PC-9 (cell line): Measurements from ENCODE around the gene JOSD2. TPM values are rescaled to one million over a fixed set of nuclear protein-coding genes. Genes with fewer than 3 reads are reported as not detected.

Experiments
- BruUV-seq: library from RNA; stranded (reverse); fragments of 400-500 nt; replicated peaks from 2 replicates; lab custom pipeline; 2021; lab: Mats Ljungman, UMichigan
- CTCF ChIA-PET: fragments of 300-600 bp; sonication (Branson Sonifier 250); formaldehyde crosslinking; loops from one replicate; lab custom pipeline; 2022; ENCODE audit warnings: antibody characterized with exemption; lab: Charles Lee
- POLR2A ChIA-PET: fragments of 300-600 bp; sonication (Branson Sonifier 250); formaldehyde crosslinking; loops from one replicate; lab custom pipeline; 2022; ENCODE audit warnings: antibody characterized with exemption; ENCODE audit not compliant: unreplicated experiment; lab: Charles Lee
- DNase-seq, 2 experiments: peaks; one replicate each; pipeline versions ENCODE4 v3.0.0 to v3.0.0-alpha.2; 2015 to 2022; ENCODE audit warnings: mixed read lengths in 1 of 2
- H2AFZ ChIP-seq: fragments of 200-600 bp; sonication (generic); 2 replicates; pipeline ENCODE4 v1.8.1; 2017; ENCODE audit warnings: antibody characterized with exemption
- H3F3A ChIP-seq: fragments of 200-600 bp; sonication (generic); 2 replicates; pipeline ENCODE4 v1.8.1; 2017; ENCODE audit warnings: antibody characterized with exemption, mild to moderate bottlenecking, low read depth; ENCODE audit not compliant: insufficient read depth
- H3K27ac ChIP-seq: fragments of 200-600 bp; sonication (generic); 2 replicates; pipeline ENCODE4 v1.6.1; 2016; ENCODE audit warnings: mixed run types
- H3K27me3 ChIP-seq: fragments of 200-600 bp; sonication (generic); 2 replicates; pipeline ENCODE4 v1.6.1; 2016; ENCODE audit warnings: low read depth, mixed run types; ENCODE audit not compliant: insufficient read depth
- H3K36me3 ChIP-seq: fragments of 200-600 bp; sonication (generic); 2 replicates; pipeline ENCODE4 v1.6.1; 2016; ENCODE audit warnings: low read depth, mixed run types
- H3K4me1 ChIP-seq: fragments of 200-600 bp; sonication (generic); replicated peaks from 2 replicates; pipeline ENCODE4 v1.6.1; 2016; ENCODE audit warnings: mixed run types; ENCODE audit not compliant: insufficient read depth
- H3K4me2 ChIP-seq: fragments of 200-600 bp; sonication (generic); 2 replicates; pipeline ENCODE4 v1.6.1; 2017; ENCODE audit warnings: mixed run types
- H3K4me3 ChIP-seq: fragments of 200-600 bp; sonication (generic); 2 replicates; pipeline ENCODE4 v1.6.1; 2016; ENCODE audit warnings: mixed run types
- H3K79me2 ChIP-seq: fragments of 200-600 bp; sonication (generic); 2 replicates; pipeline ENCODE4 v1.6.1; 2017; ENCODE audit warnings: low read depth, mixed run types
- H3K9me2 ChIP-seq: fragments of 200-600 bp; sonication (generic); 2 replicates; pipeline ENCODE4 v1.8.1; 2017; ENCODE audit warnings: mild to moderate bottlenecking; ENCODE audit not compliant: insufficient read depth
- H3K9me3 ChIP-seq: fragments of 200-600 bp; sonication (generic); 2 replicates; pipeline ENCODE4 v1.8.1; 2016; ENCODE audit warnings: low read depth; ENCODE audit not compliant: insufficient read depth
- H4K20me1 ChIP-seq: fragments of 200-600 bp; sonication (generic); 2 replicates; pipeline ENCODE4 v1.8.1; 2017; ENCODE audit not compliant: insufficient read depth
- CTCF ChIP-seq: fragments of 200-600 bp; sonication (generic); conservative IDR thresholded peaks from 2 replicates; pipeline ENCODE4 v1.6.1; 2017; ENCODE audit warnings: mixed run types, antibody characterized with exemption, mild to moderate bottlenecking, moderate library complexity
- EZH2 ChIP-seq: fragments of 200-600 bp; sonication (generic); IDR thresholded peaks from 2 replicates; pipeline ENCODE4 v1.8.0; 2017; ENCODE audit warnings: antibody characterized with exemption, low read depth
- intact Hi-C: fragments of 100-400 bp; cut with micrococcal nuclease; formaldehyde crosslinking; loops from one replicate; pipeline ENCODE4 v1.10.0; 2022; ENCODE audit not compliant: unreplicated experiment
- total RNA-seq: library from RNA; stranded (reverse); gene quantifications from 2 replicates; pipeline ENCODE4 v1.2.3, GENCODE V29; 2021

The JOSD2 gene
- total RNA-seq, 1 experiment from 2014 or later = 44.3 TPM

GRCh38 chr19:50498219-50499056 is 12.6 kb downstream of the JOSD2 start:
- TF ChIP-seq EZH2 (no peak), CTCF (no peak)
- POLR2A ChIA-PET = no interaction called here
- H3K27ac ChIP-seq = no peak overlapping the region
- no peaks in the 10 kb centered on the region for H3K36me3 ChIP-seq
- no peaks in the 10 kb centered on the region for H3K9me2 ChIP-seq
- no peaks in the 10 kb centered on the region for H3K27me3 ChIP-seq
- H2AFZ ChIP-seq = no peak overlapping the region
- H3K4me2 ChIP-seq = no peak overlapping the region
- peaks cover 8% of the 10 kb centered on the region; the same call in 1 of the 2 replicates for H3F3A ChIP-seq
- CTCF ChIA-PET = no interaction called here
- no peak for DNase-seq
- H3K4me3 ChIP-seq = no peak overlapping the region
- no TSS peak for BruUV-seq
- no peaks in the 10 kb centered on the region for H4K20me1 ChIP-seq
- H3K79me2 ChIP-seq = no peaks in the 10 kb centered on the region
- intact Hi-C loops = no loop called here
- H3K4me1 ChIP-seq = no peaks in the 10 kb centered on the region
- no peaks in the 10 kb centered on the region for H3K9me3 ChIP-seq

GRCh38 chr19:50497022-50497405 is 14.0 kb downstream of the JOSD2 start:
- H3K9me2 ChIP-seq = no peaks in the 10 kb centered on the region
- intact Hi-C loops = no loop called here
- no TSS peak for BruUV-seq
- no peaks in the 10 kb centered on the region for H3K9me3 ChIP-seq
- TF ChIP-seq CTCF = no peak
- no peak for TF ChIP-seq EZH2
- no peaks in the 10 kb centered on the region for H4K20me1 ChIP-seq
- no peak overlapping the region for H2AFZ ChIP-seq
- ChIA-PET CTCF (no interaction called here), POLR2A (no interaction called here)
- no peaks in the 10 kb centered on the region for H3K4me1 ChIP-seq
- DNase-seq = no peak
- no peaks in the 10 kb centered on the region for H3K27me3 ChIP-seq
- H3K27ac ChIP-seq = no peak overlapping the region
- H3K4me3 ChIP-seq = no peak overlapping the region
- H3K79me2 ChIP-seq = no peaks in the 10 kb centered on the region
- no peak overlapping the region for H3K4me2 ChIP-seq
- H3K36me3 ChIP-seq = no peaks in the 10 kb centered on the region
- peaks cover 8% of the 10 kb centered on the region; the same call in 1 of the 2 replicates for H3F3A ChIP-seq

- BruUV-seq = no TSS peak
- Histone ChIP-seq H3K4me1 (no peaks in the 10 kb centered on the region), H3K9me2 (no peaks in the 10 kb centered on the region), H3K4me3 (no peak overlapping the region), H3K27me3 (no peaks in the 10 kb centered on the region), H3K79me2 (no peaks in the 10 kb centered on the region), H3K4me2 (no peak overlapping the region), H4K20me1 (no peaks in the 10 kb centered on the region), H3K27ac (no peak overlapping the region), H3F3A (peaks cover 8% of the 10 kb centered on the region; the same call in 1 of the 2 replicates), H3K36me3 (no peaks in the 10 kb centered on the region), H3K9me3 (no peaks in the 10 kb centered on the region), H2AFZ (no peak overlapping the region)
- no peak for DNase-seq
- ChIA-PET CTCF (no interaction called here), POLR2A (no interaction called here)
- intact Hi-C loops = no loop called here
- no peak for TF ChIP-seq CTCF
- no peak for TF ChIP-seq EZH2
Measured at GRCh38 chr19:50496189-50497021, 14.6 kb downstream of the JOSD2 start.
